OCI-LY3 (cell line): ENCODE data around the gene LRRC39.

ENCODE experiments used
- H2AFZ ChIP-seq: fragments of 200-600, 300-600 bp; shearing (Covaris generic); 2 replicates; pipeline ENCODE4 v1.6.0; 2014; ENCODE audit warnings: antibody characterized with exemption, low read depth, low read length
- H3K27ac ChIP-seq: fragments of 200-600, 300-600 bp; sonication (generic); 2 replicates; pipeline ENCODE4 v1.5.1; 2014; ENCODE audit warnings: mild to moderate bottlenecking, low read length, moderate library complexity, mixed read lengths
- H3K27me3 ChIP-seq: fragments of 200-600, 300-600 bp; sonication (generic); 2 replicates; pipeline ENCODE4 v1.6.1; 2014; ENCODE audit warnings: low read depth, low read length, mixed read lengths
- H3K36me3 ChIP-seq: fragments of 200-600, 300-600 bp; sonication (generic); replicated peaks from 2 replicates; pipeline ENCODE3; 2014; ENCODE audit warnings: low read depth, low read length, mixed read lengths
- H3K4me1 ChIP-seq: fragments of 300-600, 200-600 bp; sonication (generic); 2 replicates; pipeline ENCODE4 v1.6.1; 2014; ENCODE audit warnings: low read length, mixed read lengths
- H3K4me2 ChIP-seq: fragments of 200-600, 300-600 bp; sonication (generic); 2 replicates; pipeline ENCODE4 v1.6.1; 2014; ENCODE audit warnings: low read length, mixed read lengths
- H3K4me3 ChIP-seq: fragments of 300-600, 200-600 bp; sonication (generic); 2 replicates; pipeline ENCODE4 v1.5.1; 2014; ENCODE audit warnings: antibody characterized with exemption, mild to moderate bottlenecking, low read length, moderate library complexity
- H3K79me2 ChIP-seq: fragments of 300-600, 200-600 bp; shearing (Covaris generic); 2 replicates; pipeline ENCODE4 v1.6.1; 2014; ENCODE audit warnings: mild to moderate bottlenecking, low read length, mixed read lengths
- H3K9ac ChIP-seq: fragments of 300-600, 200-600 bp; shearing (Covaris generic); 2 replicates; pipeline ENCODE4 v1.6.0; 2014; ENCODE audit warnings: mild to moderate bottlenecking, low read length, moderate library complexity
- H3K9me3 ChIP-seq: fragments of 200-600, 300-600 bp; shearing (Covaris generic); 2 replicates; pipeline ENCODE4 v1.6.1; 2014; ENCODE audit warnings: low read length, mixed read lengths; ENCODE audit not compliant: insufficient read depth
- H4K20me1 ChIP-seq: fragments of 200-600, 300-600 bp; sonication (generic); 2 replicates; pipeline ENCODE4 v1.6.1; 2016; ENCODE audit warnings: low read length, mixed read lengths; ENCODE audit not compliant: insufficient read depth
- EZH2phosphoT487 ChIP-seq: fragments of 200-600 bp; shearing (Covaris generic); IDR thresholded peaks from 2 replicates; pipeline ENCODE4 v1.6.1; 2018; ENCODE audit warnings: antibody characterized with exemption, mixed run types, low read depth
- TF ChIP-seq, protein P1 (sequence below): fragments of 200-600, 300-600 bp; sonication (generic); IDR thresholded peaks from 2 replicates; pipeline ENCODE4 v1.5.1; 2014; ENCODE audit warnings: antibody characterized with exemption, low read length, low read depth

The LRRC39 gene

DNA sequence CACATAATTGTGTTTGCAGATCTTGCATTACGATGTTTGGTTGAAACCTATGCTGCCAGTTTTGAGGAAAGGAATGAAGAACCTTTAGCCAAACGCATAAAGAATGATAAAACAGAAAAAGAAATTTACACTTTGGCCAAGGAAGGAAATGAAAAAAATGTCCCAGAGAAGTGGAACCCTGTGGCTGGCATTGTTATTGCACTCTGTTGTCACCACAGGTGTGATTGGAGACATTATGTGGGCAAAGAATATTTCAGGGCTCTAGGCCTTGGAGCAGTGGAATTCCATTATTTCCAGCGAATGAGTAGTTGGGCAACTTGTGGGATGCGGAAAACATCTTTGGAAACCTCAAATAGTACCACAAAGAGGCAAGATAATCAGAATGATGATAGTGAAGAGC lies 30.2 kb downstream of the LRRC39 start:
- peaks cover 16% of the 10 kb centered on the region for H3K36me3 ChIP-seq
- H3K4me1 ChIP-seq = peaks cover 14% of the 10 kb centered on the region
- no peak overlapping the region for H3K4me2 ChIP-seq
- H3K4me3 ChIP-seq = no peak overlapping the region
- H3K79me2 ChIP-seq = no peaks in the 10 kb centered on the region
- H3K9ac ChIP-seq = no peak overlapping the region
- no peak overlapping the region for H2AFZ ChIP-seq
- H3K27ac ChIP-seq = no peak overlapping the region
- no peaks in the 10 kb centered on the region for H3K27me3 ChIP-seq
- H4K20me1 ChIP-seq = no peaks in the 10 kb centered on the region
- TF ChIP-seq EZH2phosphoT487 = no peak
- TF ChIP-seq, protein P1, sequence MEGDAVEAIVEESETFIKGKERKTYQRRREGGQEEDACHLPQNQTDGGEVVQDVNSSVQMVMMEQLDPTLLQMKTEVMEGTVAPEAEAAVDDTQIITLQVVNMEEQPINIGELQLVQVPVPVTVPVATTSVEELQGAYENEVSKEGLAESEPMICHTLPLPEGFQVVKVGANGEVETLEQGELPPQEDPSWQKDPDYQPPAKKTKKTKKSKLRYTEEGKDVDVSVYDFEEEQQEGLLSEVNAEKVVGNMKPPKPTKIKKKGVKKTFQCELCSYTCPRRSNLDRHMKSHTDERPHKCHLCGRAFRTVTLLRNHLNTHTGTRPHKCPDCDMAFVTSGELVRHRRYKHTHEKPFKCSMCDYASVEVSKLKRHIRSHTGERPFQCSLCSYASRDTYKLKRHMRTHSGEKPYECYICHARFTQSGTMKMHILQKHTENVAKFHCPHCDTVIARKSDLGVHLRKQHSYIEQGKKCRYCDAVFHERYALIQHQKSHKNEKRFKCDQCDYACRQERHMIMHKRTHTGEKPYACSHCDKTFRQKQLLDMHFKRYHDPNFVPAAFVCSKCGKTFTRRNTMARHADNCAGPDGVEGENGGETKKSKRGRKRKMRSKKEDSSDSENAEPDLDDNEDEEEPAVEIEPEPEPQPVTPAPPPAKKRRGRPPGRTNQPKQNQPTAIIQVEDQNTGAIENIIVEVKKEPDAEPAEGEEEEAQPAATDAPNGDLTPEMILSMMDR = no peak
- no peaks in the 10 kb centered on the region for H3K9me3 ChIP-seq

DNA sequence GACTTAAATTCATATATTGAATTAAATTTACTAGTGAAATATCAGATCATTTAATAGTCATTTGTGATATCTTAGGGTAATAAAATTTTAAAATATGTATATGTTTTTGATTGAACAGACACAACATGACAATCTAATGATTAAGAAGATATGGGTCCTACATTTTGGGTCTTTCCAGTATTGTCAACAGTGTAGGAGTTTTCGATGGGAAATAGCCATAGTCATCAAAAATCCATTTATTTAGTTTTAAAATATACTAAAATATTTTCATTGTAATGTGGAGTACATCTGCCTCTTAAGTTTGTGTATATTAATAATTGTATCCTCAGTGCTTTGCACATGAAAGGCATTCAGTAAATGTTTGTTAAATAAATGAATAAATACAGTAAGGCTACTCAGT lies 31.1 kb downstream of the LRRC39 start:
- Histone ChIP-seq H3K9ac (no peak overlapping the region), H3K27ac (no peak overlapping the region), H3K4me3 (no peak overlapping the region), H3K36me3 (peaks cover 16% of the 10 kb centered on the region), H3K4me2 (no peak overlapping the region), H2AFZ (no peak overlapping the region), H3K27me3 (no peaks in the 10 kb centered on the region), H4K20me1 (no peaks in the 10 kb centered on the region), H3K4me1 (peaks cover 5% of the 10 kb centered on the region), H3K79me2 (no peaks in the 10 kb centered on the region), H3K9me3 (no peaks in the 10 kb centered on the region)
- TF ChIP-seq, protein P1 = no peak
- TF ChIP-seq EZH2phosphoT487 = no peak

DNA sequence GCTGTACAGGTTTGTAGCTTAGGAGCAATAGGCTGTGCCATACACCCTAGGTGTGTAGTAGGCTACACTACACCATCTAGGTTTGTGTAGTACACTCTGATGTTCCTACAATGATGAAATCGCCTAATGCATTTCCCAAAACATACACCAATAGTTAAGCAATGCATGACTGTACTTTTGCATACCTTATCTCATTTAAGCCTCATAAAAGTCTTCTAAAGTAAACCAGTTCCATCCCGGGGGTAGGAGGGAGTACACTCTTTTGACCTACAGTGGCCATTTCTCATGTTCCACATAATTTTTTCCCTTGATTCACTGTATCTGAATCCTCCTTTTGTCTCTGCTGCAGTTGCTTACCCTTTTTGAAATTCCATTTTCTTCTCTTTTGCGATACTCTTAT lies 32.9 kb downstream of the LRRC39 start:
- TF ChIP-seq, protein P1 = no peak
- no peak for TF ChIP-seq EZH2phosphoT487
- Histone ChIP-seq H3K9me3 (no peaks in the 10 kb centered on the region), H3K79me2 (no peaks in the 10 kb centered on the region), H3K27ac (no peak overlapping the region), H3K4me2 (no peak overlapping the region), H3K9ac (no peak overlapping the region), H2AFZ (no peak overlapping the region), H3K36me3 (peaks cover 13% of the 10 kb centered on the region), H3K27me3 (no peaks in the 10 kb centered on the region), H3K4me1 (no peaks in the 10 kb centered on the region), H4K20me1 (no peaks in the 10 kb centered on the region), H3K4me3 (no peak overlapping the region)

DNA sequence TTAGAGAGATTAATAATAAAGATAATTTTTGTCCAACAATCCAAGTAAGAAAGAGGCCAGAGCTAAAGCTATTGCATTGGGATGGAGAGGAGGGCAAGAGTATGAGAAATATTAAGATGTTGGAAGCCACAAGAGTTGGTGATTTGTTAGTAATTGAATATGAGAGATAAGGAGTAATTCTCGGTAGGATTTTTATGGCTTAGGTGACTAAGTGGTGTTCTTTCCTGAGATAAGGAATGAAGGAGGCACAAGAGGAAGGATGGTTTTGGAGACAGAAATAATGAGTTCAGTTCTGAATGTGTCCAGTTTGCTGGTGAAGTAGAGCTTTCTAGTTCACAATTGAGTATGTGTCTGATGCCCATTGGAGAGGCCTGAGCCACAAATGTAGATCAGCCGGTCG lies 35.7 kb downstream of the LRRC39 start:
- H3K4me3 ChIP-seq = no peak overlapping the region
- H2AFZ ChIP-seq = no peak overlapping the region
- H3K9ac ChIP-seq = no peak overlapping the region
- no peaks in the 10 kb centered on the region for H3K9me3 ChIP-seq
- no peak overlapping the region for H3K4me2 ChIP-seq
- no peaks in the 10 kb centered on the region for H3K27me3 ChIP-seq
- H3K27ac ChIP-seq = no peak overlapping the region
- no peaks in the 10 kb centered on the region for H3K79me2 ChIP-seq
- no peaks in the 10 kb centered on the region for H4K20me1 ChIP-seq
- peaks cover 12% of the 10 kb centered on the region for H3K36me3 ChIP-seq
- TF ChIP-seq EZH2phosphoT487 = no peak
- H3K4me1 ChIP-seq = no peaks in the 10 kb centered on the region

DNA sequence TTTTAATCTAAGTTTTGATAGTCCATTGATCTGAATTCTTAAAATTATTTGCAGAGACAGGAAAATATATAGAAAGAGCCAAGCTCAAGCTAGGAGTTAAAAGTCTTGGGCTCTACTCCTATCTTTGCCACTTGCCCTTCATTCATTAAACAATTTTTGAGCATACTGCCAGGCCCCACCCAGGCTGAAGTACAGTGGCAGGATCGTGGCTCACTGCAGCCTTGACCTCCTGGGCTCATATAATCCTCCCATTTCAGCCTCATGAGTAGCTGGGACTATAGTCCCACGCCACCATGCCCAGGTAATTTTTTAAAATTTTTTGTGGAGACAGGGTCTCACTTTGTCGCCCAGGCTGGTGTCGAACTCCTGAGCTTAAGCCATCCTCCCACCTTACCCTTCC lies 36.9 kb downstream of the LRRC39 start:
- Histone ChIP-seq H3K4me3 (no peak overlapping the region), H3K36me3 (peaks cover 10% of the 10 kb centered on the region), H3K4me2 (no peak overlapping the region), H3K9ac (no peak overlapping the region), H4K20me1 (no peaks in the 10 kb centered on the region), H3K4me1 (no peaks in the 10 kb centered on the region), H3K79me2 (no peaks in the 10 kb centered on the region), H3K27me3 (no peaks in the 10 kb centered on the region), H3K9me3 (no peaks in the 10 kb centered on the region), H3K27ac (no peak overlapping the region), H2AFZ (no peak overlapping the region)
- TF ChIP-seq EZH2phosphoT487 = no peak
- TF ChIP-seq, protein P1 = no peak
